NCI-H1092 treated with DMSO at 0.1 percent for 48 hours (cell line): ENCODE data around the gene HEPACAM.

Experiments used
- DNase-seq: peaks from one replicate; lab custom pipeline; 2025; lab: John Stamatoyannopoulos, UW

The HEPACAM gene

GRCh38 chr11:124884869-124885479 lies 50.9 kb downstream of the HEPACAM start:
- no peak for DNase-seq

GRCh38 chr11:124884340-124884739 lies 51.5 kb downstream of the HEPACAM start:
- no peak for DNase-seq

GRCh38 chr11:124882339-124883071 lies 53.3 kb downstream of the HEPACAM start:
- no peak for DNase-seq

GRCh38 chr11:124880958-124881357 lies 54.9 kb downstream of the HEPACAM start:
- DNase-seq = no peak

GRCh38 chr11:124880290-124880611 lies 55.6 kb downstream of the HEPACAM start:
- no peak for DNase-seq

GRCh38 chr11:124879493-124880289 lies 56.2 kb downstream of the HEPACAM start:
- no peak for DNase-seq

- DNase-seq = no peak
These were observed 56.9 kb downstream of the HEPACAM start for GRCh38 chr11:124878759-124879492.

GRCh38 chr11:124877910-124878758 lies 57.7 kb downstream of the HEPACAM start:
- no peak for DNase-seq

GRCh38 chr11:124877631-124877909 lies 58.3 kb downstream of the HEPACAM start:
- no peak for DNase-seq

GRCh38 chr11:124876818-124877630 lies 58.8 kb downstream of the HEPACAM start:
- no peak for DNase-seq

- peak; percentile 93 for DNase-seq
These were observed 59.7 kb downstream of the HEPACAM start for GRCh38 chr11:124875943-124876817.

GRCh38 chr11:124875401-124875800 lies 60.4 kb downstream of the HEPACAM start:
- DNase-seq = no peak

- no peak for DNase-seq
These were observed 61.1 kb downstream of the HEPACAM start for GRCh38 chr11:124874571-124875255.

- DNase-seq = no peak
These were observed 61.9 kb downstream of the HEPACAM start for GRCh38 chr11:124873951-124874350.

GRCh38 chr11:124872741-124873140 lies 63.1 kb downstream of the HEPACAM start:
- no peak for DNase-seq

- DNase-seq = no peak
These were observed 63.6 kb downstream of the HEPACAM start for GRCh38 chr11:124872280-124872679.

GRCh38 chr11:124870430-124870829 lies 65.4 kb downstream of the HEPACAM start:
- DNase-seq = no peak

GRCh38 chr11:124869856-124870387 lies 65.9 kb downstream of the HEPACAM start:
- DNase-seq = no peak

- DNase-seq = no peak
These were observed 66.5 kb downstream of the HEPACAM start for GRCh38 chr11:124869331-124869730.
